HG03565 (cell line): Measurements from ENCODE around the gene NLRP5.

ENCODE experiments used
- ATAC-seq: cut with Tn5 transposase; IDR thresholded peaks from one replicate; pipeline ENCODE4 v1.9.1; 2021; ENCODE audit warnings: mild to moderate bottlenecking, moderate library complexity; ENCODE audit not compliant: unreplicated experiment

The NLRP5 gene

DNA sequence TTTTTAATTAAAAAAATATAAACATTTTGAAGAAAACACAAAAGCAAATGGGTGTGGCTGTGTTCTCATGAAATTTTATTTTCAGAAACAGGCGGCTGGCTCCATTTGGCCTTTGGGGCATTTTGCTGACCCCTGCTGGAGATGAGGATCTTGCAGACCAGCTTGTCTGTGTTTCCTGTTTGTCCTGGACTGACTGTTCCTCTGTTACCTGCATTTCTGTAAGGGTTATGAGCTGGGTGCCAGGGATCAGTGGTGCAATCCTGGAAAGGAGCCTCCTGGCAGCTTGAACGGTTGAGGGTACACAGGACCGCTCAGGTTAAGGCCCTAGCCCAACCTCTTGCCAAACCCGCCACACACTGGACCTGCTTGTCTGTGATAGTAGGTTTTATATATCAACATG lies 84.6 kb downstream of the NLRP5 start:
- no peak for ATAC-seq

DNA sequence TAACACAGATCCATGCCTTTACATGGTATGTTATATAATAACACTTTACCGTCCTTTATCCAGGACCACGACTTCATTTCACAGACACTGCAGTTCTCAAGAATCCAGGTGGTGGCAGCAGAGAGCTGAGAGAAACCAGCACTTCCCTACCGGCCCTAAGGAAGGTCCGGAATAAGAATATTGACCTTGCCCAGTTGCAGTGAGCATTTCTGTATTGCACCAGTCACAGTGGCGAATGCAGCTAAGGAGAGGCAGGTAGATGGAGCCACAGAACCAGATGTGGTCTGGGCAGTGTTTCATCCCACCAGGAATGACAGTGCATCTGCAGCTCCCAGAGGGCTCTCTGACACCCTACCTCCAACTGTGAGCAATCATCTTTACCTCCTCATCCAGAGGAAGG lies 89.9 kb downstream of the NLRP5 start:
- ATAC-seq, result no peak

DNA sequence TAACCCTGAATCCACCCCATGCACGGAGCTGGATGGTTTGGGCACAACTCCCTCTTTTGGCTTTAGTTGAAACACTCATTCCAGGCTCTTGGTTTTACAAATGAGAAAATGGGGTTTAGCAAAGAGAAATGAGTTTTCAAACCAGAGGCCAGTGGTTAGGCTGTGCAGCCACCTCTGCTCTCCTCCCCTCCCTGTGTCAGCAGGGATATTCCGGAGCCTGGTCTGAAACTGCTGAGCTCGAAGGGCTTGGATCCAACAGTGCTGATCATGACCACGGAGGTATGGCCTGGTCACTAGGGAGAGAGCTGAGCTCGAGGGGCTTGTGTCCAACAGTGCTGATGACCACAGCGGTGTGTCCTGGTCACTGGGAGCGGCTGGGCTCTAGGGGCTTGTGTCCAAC lies 93.0 kb downstream of the NLRP5 start:
- ATAC-seq, result no peak

DNA sequence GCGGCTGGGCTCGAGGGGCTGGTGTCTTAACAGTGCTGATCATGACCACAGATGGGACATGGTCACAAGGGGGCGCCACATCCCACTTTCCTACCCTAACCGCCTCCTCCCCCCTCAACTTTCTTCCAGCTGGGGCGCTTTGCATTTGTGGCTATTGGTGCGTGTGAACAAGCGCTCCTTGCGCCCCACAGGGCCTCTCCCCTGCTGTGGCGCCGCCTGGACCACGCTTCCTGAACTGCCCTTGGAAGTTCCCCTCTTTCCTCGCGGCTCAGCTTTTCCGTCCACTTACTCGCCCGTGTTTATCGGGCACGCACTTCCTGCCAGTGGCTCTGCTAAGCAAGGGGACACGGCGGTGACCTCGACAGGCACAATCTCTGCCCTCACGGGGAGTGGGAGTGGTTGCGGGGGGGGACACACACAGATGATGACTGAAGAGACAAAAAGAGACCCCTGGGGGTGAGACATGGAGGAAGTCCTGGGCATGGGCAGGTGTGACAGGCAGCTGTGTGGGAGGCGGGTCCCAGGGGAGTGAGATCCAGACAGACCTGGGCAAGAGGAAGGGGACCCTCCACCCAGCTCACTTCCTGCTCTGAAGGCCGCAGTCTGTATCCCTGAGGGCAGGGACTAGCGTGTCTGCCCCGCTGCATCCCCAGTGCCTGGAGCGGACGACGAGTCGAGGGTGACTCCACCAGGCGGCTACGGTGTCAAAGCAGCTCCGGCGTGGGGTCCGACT lies 94.3 kb downstream of the NLRP5 start:
- ATAC-seq, result peak; percentile 55

DNA sequence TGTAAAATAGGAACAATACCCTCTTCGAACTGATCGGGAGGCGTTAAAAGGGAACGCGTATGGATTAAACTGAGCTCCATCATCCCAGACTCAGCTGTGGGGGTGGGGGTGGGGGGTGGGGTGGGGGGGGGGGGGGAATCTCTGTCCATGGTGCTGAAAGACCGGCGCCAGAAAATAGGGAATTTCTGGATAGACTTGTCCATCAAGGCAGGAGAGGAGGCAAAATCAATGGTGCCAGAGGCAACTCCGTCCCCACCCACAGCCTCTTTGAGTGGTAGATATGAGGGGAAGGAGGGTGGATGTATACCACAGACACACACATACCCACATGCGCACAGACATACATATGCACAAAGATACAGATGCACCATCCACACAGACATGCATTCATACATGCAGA lies 97.1 kb downstream of the NLRP5 start:
- no peak for ATAC-seq

DNA sequence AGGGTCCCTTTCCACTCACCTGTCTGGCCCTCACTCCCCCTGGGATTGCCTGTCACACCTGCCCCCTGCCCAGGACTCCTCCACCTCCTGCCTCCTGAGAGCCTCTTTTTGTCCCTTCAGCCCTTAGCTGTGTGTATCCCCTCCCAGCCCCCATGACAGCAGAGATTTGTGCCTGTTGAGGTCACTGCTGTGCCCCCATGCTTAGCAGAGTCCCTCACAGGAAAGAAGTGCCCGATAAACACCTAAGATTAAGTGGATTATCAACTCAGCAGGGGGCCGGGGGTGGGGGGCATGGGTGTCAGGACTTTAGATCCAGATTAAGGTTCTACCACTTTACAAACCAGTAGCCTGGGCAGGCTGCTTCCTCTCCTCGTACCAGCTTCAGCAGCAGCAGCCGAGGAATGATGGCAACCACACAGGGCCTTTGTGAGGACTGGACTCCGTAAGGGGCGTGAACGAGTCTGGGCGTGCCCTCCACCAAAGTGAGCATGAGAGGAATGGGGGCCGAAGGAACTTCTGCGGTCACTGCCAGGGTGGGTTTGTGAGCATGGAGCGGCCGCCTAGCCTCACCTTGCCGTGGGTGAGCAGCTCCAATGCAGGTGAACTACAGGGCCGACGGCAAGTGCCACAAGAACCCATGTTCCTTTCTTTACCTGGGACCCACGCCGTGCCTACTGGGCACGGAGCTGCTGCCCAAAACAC lies 98.4 kb downstream of the NLRP5 start:
- ATAC-seq, result no peak

DNA sequence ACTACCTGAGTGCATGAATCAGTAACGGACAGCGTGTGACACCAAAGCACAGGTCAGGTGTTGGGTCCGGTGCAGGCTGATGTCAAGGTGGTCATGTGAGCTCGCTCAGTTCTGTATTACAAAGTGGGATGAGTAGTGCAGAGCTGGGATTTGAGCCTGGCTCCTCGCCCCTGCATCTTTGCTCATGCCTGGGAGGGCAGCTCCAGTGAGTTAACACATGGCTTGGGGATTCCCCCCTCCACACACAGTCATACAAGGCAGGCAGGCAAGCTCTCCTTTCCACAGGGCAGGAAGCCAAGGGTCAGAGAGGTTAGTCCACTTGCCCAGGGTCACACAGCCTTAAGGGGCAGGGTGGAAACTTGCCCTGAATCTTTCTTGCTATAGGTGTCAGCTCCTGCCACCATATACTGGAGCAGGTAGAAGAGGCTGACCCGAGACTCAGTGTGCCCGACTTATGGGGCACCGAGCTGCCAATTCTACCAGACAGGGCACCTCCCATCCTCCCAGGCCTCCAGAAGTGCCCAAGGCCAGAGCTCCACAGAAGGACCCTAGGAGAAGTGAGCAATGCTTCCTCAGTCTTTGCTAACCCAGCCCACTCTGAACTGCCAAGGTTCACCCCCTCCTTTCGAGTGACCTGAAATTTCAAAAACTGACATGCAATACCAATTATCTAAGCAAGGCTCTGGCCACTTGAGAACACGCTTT lies 99.1 kb downstream of the NLRP5 start:
- no peak for ATAC-seq

DNA sequence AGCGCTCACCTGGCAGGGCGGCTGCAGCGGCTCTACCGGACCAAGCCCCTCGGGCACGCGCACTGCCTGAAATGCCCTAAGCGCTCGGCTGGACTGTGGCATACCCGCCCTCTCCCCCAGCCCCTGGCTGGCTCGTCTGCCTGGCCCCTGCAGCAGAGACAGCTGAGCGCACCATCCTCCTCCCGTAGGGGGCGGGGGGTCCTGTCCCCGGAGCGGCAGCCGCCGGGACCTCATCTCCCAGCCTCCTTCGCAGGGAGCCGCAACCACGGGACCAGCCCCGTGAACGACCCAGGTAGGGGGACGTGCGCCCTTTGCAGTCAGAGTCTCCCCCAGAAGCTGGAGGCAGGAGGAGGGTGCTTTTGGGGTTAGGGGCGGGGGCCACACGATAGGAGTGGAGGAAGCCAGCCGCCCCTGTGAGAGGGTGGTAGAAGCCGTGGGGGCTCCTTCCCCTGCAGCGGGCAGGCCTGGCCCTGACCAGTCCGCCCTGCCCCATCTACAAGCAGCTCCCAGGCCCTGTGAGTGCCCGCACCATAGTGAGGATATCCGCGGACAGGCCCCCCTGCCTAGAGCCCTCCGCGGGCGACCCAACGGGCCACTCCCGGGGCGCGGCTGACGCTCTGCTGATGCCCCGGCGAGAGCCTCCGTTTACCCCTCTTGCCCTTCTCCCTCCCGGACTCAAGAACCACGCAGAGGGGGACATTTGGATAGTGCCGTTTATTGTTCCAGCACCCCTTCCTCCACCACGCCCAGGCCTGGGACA lies 100.3 kb downstream of the NLRP5 start:
- no peak for ATAC-seq

DNA sequence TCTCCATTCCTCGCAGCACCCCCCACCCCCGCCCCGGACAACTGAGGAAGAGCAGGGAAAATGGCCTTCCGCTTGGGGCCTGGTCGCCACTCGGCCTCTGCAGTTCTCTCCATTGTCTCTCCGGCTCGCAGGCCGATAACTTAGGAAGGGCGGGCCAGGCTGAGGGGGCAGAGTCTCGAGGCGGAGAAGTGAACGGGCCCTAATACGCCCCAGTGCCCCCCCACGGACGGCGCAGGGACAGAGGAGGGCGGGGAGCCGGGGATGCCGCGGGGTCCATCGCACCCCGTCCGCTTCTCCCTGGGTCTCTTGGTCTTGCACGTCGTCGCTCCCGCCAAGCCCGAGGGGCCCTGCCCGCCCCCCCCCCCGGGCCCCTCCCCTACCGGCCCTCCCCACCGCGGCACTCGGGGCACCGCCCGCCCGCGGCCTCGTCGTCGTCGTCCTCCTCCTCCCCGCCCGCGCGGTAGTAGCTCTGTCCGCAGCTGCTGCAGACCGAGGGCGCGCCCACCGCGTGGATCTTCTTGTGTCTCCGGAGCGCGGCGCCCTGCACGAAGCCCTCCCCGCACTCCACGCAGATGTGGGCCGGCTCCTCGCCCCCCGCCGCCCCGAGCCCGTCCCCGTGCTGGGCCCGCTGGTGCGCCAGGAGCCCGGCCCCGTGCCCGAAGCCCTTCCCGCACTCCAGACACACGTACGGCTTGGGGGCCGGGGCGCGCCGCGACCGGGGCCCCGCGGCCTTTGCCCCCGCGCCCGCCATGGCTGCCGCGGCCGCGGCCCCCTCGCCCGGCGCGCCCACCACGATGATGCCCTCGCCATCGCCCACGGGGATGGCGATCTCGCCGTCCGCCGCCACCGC lies 101.3 kb downstream of the NLRP5 start:
- no peak for ATAC-seq

DNA sequence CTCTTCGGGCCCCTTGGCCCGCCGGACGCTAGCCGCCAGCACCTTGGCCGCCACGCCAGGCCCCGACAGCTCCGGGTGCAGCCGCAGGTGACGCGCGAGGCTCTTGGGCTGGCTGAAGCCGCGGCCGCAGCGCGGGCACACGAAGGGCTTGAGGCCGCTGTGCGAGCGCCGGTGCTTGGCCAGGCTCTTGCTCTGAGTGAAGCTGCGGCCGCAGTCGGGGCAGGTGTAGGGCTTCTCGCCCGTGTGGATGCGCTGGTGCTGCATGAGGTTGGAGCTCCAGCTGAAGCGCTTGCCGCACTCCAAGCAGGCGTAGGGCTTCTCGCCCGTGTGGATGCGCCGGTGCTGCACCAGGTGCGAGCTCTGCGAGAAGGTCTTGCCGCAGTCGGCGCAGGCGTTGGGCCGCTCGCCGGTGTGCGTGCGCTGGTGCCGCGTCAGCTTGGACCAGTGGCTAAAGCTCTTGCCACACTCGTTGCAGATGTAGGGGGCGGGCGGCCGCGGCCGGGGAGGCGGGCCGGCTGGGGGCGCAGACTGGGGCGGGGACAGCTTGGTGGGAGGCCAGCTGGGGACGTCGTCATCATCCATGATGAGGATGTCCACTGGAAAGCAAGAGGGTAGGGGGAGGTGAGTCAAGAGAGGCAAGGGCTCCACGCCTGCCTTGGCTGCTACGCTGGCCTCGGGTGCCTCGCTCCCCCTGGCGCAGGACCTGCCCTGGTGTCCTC lies 102.1 kb downstream of the NLRP5 start:
- no peak for ATAC-seq

DNA sequence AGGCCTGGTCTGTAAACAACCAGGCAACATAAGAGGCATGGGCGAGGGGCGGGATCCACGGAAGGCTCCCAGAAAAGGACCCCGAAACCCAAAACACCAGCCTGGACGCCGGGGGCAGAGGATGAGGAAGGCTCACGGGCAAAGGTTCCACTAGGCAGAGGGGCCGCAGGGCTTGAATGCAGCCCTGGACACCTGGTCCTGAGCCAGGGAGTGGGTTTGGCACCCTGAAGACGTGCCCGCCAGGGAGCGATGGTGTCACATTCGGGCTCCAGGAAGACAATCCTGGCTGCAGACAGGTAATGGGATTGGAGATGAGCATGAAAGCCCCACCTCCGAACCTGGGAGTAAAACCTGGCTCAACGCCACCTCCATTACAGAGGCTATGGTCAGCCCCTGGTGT lies 102.8 kb downstream of the NLRP5 start:
- ATAC-seq, result no peak

DNA sequence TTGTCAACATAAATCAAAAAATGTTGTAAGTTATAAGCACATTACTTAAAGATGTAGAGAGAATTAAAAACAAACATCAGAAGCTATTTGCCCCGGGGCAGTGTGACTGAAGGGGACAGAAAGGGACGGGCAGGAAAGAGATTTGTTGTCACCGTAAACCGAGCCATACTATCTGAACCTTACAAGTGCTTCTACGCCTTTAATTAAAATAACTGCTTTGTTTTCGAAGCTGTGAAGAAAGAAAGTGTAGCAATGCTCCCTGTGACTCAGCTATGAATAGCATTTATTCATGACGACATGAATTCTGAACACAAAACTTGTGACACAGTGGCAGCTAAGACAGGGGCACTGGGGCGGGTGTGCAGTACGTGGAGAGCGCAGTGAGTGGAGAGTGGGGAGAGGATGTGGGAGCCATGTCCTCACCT lies 104.5 kb downstream of the NLRP5 start:
- ATAC-seq, result no peak

DNA sequence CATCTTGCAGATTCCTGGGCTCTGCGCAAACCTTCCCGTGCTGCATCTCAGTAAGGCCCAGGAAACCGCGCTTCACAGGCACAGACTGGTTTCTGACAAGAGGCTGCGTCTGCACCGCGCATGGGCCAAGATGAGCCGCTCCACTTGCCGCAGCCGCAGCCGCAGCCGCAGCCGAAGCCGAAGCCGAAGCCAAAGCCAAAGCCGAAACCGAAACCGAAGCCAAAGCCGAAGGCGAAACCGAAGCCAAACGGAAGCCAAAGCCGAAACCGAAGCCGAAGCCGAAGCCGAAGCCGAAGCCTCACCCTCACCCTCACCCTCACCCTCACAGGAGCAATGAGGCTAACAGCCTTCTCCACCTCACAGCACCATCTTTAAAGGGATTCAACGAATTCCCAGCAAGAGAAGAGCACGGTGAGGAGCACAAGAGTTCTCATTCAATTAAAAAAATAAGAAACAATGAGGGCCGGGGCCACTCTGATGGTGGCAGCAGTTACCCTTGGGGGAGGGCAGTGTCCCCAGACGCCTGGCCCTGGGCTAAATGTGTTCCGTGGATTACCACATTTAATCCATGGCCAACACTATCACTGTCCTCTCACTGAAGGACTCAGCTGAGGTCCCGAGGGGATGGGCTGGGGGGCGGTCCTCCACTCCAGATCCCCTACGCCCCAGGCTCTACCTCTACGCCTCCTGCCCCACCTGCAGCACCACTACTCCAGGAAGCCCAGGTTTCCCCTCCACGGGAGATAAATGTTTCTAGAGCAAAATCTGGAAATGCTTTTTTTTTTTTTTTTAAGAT lies 105.4 kb downstream of the NLRP5 start:
- no peak for ATAC-seq

DNA sequence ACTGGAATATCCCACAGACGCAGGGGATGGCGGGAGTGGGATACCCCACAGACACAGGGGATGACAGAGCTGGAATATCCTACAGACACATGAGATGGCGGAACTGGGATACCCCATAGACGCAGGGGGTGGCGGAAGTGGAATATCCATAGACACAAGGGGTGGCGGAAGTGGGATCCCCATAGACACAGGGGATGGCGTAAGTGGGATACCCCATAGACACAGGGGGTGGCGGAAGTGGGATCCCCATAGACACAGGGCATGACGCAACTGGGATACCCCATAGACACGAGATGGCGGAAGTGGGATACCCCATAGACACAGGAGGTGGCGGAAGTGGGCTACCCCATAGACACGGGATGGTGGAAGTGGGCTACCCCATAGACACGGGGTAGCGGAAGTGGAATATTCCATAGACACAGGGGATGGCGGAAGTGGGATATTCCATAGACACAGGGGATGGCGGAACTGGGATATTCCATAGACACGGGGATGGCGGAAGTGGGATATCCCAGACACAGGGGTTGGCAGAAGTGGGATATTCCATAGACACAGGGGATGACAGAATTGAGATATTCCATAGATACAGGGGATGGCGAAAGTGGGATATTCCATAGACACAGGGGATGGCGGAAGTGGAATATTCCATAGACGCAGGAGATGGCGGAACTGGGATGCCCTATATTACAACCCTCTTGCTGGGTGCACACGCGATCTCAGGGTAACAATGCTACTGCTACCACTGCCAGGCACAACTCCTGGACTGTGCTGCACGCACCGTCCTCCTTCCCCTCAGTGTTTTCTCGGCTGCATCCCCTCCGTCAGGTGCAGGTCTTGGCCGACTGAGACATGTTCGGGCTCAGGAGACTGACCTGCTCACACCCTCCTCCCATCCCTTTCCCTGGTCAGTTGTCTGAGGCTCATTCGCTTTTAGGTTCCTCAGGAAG lies 106.4 kb downstream of the NLRP5 start:
- ATAC-seq, result no peak

DNA sequence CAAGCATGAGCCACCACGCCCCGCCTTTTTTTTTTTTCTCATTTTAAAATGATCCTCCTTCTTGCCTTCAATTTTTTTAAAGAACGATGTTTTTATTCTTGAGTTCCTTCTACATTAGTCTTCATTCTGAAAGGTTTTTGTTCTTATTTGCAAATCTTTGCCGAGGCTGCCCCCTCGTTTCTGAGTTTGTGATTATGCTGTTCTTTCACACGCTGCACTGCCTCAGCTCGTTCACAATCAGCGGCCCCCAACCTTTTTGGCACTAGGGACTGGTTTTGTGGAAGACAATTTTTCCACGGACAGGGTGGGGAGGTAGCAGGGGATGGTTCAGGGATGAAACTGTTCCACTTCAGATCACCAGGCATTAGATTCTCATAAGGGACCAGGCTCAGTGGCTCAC lies 107.9 kb downstream of the NLRP5 start:
- ATAC-seq, result no peak

DNA sequence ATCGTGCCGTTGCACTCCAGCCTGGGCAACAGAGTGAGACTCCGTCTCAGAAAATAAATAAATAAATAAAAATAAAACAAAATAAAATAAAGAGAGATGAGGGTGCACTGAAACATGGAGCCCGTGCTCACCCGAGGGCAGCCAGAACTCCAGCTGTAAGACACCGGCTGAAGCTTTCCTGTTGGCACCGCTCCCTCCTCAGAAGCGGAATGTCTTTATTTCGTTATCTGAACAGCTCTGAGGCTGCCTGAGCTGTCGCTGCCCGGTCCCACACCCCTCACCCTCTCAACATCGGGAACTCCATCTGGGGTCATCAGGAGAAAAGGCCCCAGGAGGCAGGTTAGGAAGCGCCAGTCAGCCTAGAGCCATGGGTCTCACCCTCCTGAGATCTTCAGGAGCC lies 110.1 kb downstream of the NLRP5 start:
- no peak for ATAC-seq

DNA sequence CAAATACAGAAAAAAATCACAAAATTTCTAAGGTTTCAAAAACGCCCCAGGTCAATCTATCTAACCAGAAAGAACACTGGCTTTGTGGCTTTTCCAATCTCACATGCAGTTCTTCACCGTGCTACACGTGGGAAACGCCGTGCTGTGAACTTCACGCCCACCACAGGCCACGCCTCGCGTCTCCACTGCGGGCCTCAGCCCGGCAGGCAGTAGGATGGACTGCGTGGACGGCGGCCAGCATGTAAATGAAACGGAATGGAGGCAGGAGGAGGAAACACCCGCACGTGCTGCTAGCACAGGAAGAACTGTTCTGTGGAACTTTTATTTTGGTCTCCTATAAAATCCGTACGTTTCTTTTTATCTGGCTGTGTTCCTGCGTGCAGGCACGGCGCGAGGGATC lies 110.7 kb downstream of the NLRP5 start:
- ATAC-seq, result no peak

DNA sequence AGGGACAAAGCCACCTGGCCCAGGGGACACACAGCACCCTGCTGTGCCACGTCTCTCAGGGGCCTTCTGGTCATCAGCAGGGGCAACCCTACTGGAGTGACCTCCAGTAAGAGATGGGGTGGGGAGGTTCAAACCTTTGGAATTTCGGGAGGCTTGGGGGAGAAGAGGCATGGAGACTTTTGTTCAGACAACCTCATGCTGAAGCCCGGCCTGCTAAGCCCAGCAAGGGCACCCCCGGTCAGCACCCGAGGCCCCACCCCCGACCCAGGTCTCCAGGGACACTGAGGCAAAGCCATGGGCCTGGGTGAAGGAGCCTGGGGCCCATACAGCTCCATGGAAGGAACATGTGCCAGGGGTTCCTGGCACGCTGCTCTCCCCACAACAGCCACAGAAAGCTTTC lies 111.2 kb downstream of the NLRP5 start:
- ATAC-seq, result no peak
